HepG2 (cell line): ENCODE measurements around the gene DPH2. TPM values are rescaled to one million over a fixed set of nuclear protein-coding genes. Genes with fewer than 3 reads are reported as not detected.
A peak's percentile ranks its signal among the peaks of the same experiment; 100 is the strongest.

ENCODE experiments used
- ARID2 ChIP-seq: sonication (generic); formaldehyde crosslinking; IDR thresholded peaks from 2 replicates; pipeline ENCODE4 v1.8.1; 2022; ENCODE audit warnings: mild to moderate bottlenecking, missing genetic modification reagents, borderline replicate concordance
- CHD2 ChIP-seq: IDR thresholded peaks from 2 replicates; pipeline ENCODE4 v1.6.1; 2011; ENCODE audit warnings: low read depth, low read length, improper control_type of control experiment
- CTCF ChIP-seq: sonication (generic); formaldehyde crosslinking; IDR thresholded peaks from 2 replicates; pipeline ENCODE4 v1.5.0; 2020; ENCODE audit warnings: mild to moderate bottlenecking, missing genetic modification reagents, moderate library complexity
- LCORL ChIP-seq, 2 experiments: fragments of 450-650 bp in 1 of 2; sonication (generic) in 1 of 2; formaldehyde crosslinking in 1 of 2; IDR thresholded peaks; 2 replicates each; pipeline versions ENCODE4 v1.5.0 to v1.6.1; 2017 to 2020; ENCODE audit warnings: antibody characterized with exemption in 1 of 2, missing genetic modification reagents in 1 of 2
- MED1 ChIP-seq: sonication (generic); formaldehyde crosslinking; IDR thresholded peaks from 2 replicates; pipeline ENCODE4 v1.4.0; 2020; ENCODE audit warnings: missing genetic modification reagents
- MTF2 ChIP-seq: sonication (generic); formaldehyde crosslinking; IDR thresholded peaks from 2 replicates; pipeline ENCODE4 v1.5.0; 2020; ENCODE audit warnings: missing genetic modification reagents, borderline replicate concordance
- PAWR ChIP-seq: sonication (generic); formaldehyde crosslinking; IDR thresholded peaks from 2 replicates; pipeline ENCODE4 v1.4.0; 2020; ENCODE audit warnings: missing genetic modification reagents, mild to moderate bottlenecking, borderline replicate concordance
- SMC3 ChIP-seq: IDR thresholded peaks from 2 replicates; pipeline ENCODE4 v1.6.1; 2011; ENCODE audit warnings: low read length, improper control_type of control experiment
- ZBTB4 ChIP-seq: sonication (generic); formaldehyde crosslinking; IDR thresholded peaks from 2 replicates; pipeline ENCODE4 v1.4.0; 2020; ENCODE audit warnings: missing genetic modification reagents, mild to moderate bottlenecking, borderline replicate concordance
- ZFP91 ChIP-seq: sonication (generic); formaldehyde crosslinking; IDR thresholded peaks from 2 replicates; pipeline ENCODE4 v1.9.0; 2022; ENCODE audit warnings: missing genetic modification reagents, mild to moderate bottlenecking, borderline replicate concordance
- ZNF24 ChIP-seq: fragments of 450-650 bp; IDR thresholded peaks from 2 replicates; pipeline ENCODE4 v1.6.1; 2017; ENCODE audit warnings: antibody characterized with exemption, mild to moderate bottlenecking
- ZNF274 ChIP-seq: sonication (generic); formaldehyde crosslinking; IDR thresholded peaks from 2 replicates; pipeline ENCODE4 v1.5.1; 2020; ENCODE audit warnings: mild to moderate bottlenecking, missing genetic modification reagents
- ZNF501 ChIP-seq: sonication (generic); formaldehyde crosslinking; IDR thresholded peaks from 2 replicates; pipeline ENCODE4 v1.5.1; 2020; ENCODE audit warnings: mild to moderate bottlenecking, moderate library complexity, missing genetic modification reagents
- ZNF512 ChIP-seq: sonication (generic); formaldehyde crosslinking; IDR thresholded peaks from 2 replicates; pipeline ENCODE4 v1.4.0; 2020; ENCODE audit warnings: mild to moderate bottlenecking, missing genetic modification reagents
- polyA plus RNA-seq, 8 experiments: library from polyadenylated mRNA; depleted of rRNA in 3 of 8; stranded (reverse) in 7 of 8; unstranded in 1 of 8; fragments of >200 nt; fragmentation: Illumina TruSeq in 4 of 8; extraction: Trizol in 4 of 8; gene quantifications; 2 replicates each; pipeline versions ENCODE4 v1.2.1 to v1.2.3, GENCODE V29; 2011 to 2016; ENCODE audit warnings: low read depth in 4 of 8, missing spikeins in 1 of 8, mixed read lengths in 1 of 8; ENCODE audit not compliant: insufficient read depth in 1 of 8
- total RNA-seq, 5 experiments: library from RNA; depleted of rRNA; stranded (reverse); fragments of >200 nt; fragmentation: Illumina TruSeq; extraction: Trizol; gene quantifications; 2 replicates each; pipeline ENCODE4 v1.2.3, GENCODE V29; 2016; ENCODE audit warnings: low read depth in 1 of 5

DPH2 gene
- total and polyA plus RNA-seq, 2 of the 13 experiments (the other 11 are each of a cell fraction or from before 2014, with no cell fraction given): 32.2 to 38.3 TPM

DNA sequence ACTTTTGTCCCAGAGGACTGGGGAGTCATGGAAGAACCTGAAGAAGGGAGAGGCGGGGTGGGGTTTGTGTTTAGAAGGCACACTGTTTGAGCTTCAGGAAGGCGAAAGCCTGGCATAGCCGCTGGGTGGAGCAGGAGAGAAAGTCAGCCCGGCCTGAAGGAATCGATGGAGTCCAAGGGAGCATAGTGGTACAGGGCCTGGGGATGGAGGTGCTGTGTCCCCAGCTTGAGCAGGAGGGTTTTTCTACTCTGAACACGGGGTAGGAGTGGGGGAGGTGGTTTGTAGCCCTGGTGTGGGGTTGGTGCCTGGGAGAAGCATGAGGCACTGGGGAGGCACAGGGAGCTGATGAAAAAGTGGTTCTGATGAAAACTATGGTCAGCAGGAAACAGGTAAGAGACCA, 16.9 kb downstream of the DPH2 start (continued):
- TF ChIP-seq ZNF512 (CRISPR knock-in tag) (0 out of 2 replicates have a peak, but pooled peaks have one; percentile 45), ZNF24 (no peak), ZNF274 (peak; percentile 50; the same call in 1 of the 2 replicates), LCORL (IDR thresholded peaks at IDR 0.05) (no peak), LCORL (CRISPR knock-in tag; IDR thresholded peaks at IDR 0.05) (peak; percentile 50; the same call in 1 of the 2 replicates), MED1 (peak; percentile 5; the same call in 1 of the 2 replicates), MTF2 (CRISPR knock-in tag) (0 out of 2 replicates have a peak, but pooled peaks have one; percentile 9), SMC3 (peak; percentile 14; the same call in 1 of the 2 replicates), CTCF (CRISPR knock-in tag) (peak; percentile 63), PAWR (CRISPR knock-in tag) (no peak), ARID2 (CRISPR knock-in tag) (0 out of 2 replicates have a peak, but pooled peaks have one; percentile 61), ZNF501 (no peak), CHD2 (no peak), ZFP91 (CRISPR knock-in tag) (peak; percentile 20; the same call in 1 of the 2 replicates), ZBTB4 (CRISPR knock-in tag) (no peak)
